Measurements from ENCODE around the gene ACACB.

GRCh38 chr12:109250523-109250922, 134.1 kb downstream of the ACACB start:
- TF ChIP-seq CTCF (conservative IDR thresholded peaks at IDR 0.05; ENCODE audit: low read depth, low read length) (no peak), EZH2 (IDR thresholded peaks at IDR 0.05; ENCODE audit: borderline replicate concordance, low read depth, low read length, poor library complexity, severe bottlenecking) (no peak)

Data from A673 (cell line).